ENCODE data around the gene MT1H. TPM values are rescaled to one million over a fixed set of nuclear protein-coding genes. Genes with fewer than 3 reads are reported as not detected.

Gene MT1H
- total RNA-seq, 2 donors from 2014 or later: 3.3 to 80.9 TPM

DNA sequence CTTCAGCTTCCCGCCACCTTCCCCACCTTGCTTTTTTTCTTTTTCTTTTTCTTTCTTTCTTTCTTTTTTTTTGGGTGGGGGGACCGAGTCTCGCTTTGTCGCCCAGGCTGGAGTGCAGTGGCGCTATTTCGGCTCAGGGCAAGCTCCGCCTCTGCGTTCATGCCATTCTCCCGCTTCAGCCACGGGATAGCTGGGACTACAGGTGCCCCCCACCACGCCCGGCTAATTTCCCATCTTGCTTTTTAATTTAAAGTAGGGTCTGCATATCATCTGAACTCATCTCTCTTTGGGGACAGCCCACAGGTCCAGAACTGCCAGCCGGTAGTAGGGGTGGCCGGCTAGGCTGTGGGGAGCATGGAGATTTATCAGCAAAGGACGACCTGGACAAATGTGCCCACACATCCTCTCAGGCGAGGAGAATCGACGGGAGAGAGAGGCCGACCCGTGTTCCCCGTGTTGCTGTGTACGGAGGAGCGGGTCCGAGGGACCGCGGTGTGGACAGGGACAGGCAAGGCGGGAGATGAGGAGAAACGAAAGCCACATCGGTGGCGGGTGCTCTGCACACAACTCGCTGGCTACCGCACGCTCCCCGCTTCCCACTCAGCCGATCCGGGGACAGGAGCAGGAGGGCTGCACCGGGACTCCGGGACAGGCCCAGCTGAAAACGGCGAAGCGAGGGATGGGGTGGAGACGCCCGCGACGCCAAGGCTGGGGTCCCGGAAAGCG lies 34.7 kb upstream of the MT1H start:
- DNase-seq: no peak
- intact Hi-C loops (cut with DNase I, micrococcal nuclease): no loop called here
- ATAC-seq: no peak

DNA sequence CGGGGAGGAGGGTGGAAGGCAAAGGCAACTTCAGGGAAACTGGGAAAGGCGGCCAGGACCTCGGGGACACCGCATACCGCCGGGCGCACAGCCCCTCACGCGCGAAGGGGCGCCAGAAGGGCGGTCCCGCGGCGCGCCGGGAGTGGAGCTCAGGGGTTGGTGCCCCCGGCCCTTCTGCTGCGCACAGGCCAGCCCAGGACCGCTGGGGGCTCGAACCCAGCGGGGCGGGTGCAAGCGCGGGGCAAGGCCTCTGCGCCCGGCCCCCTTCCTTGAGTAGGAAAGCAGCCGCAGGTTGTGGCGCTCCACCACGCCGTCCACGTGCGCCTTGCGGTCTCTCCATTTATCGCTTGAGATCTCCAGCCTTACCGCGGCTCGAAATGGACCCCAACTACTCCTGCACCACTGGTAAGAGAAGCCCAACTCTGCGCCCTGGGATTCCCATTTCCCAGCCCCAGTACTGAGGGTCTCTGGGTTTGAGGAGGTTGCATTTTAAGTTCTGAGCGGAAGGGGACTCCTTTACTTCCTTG lies 34.1 kb upstream of the MT1H start:
- intact Hi-C loops (cut with DNase I, micrococcal nuclease): no loop called here
- DNase-seq: no peak
- ATAC-seq: no peak

DNA sequence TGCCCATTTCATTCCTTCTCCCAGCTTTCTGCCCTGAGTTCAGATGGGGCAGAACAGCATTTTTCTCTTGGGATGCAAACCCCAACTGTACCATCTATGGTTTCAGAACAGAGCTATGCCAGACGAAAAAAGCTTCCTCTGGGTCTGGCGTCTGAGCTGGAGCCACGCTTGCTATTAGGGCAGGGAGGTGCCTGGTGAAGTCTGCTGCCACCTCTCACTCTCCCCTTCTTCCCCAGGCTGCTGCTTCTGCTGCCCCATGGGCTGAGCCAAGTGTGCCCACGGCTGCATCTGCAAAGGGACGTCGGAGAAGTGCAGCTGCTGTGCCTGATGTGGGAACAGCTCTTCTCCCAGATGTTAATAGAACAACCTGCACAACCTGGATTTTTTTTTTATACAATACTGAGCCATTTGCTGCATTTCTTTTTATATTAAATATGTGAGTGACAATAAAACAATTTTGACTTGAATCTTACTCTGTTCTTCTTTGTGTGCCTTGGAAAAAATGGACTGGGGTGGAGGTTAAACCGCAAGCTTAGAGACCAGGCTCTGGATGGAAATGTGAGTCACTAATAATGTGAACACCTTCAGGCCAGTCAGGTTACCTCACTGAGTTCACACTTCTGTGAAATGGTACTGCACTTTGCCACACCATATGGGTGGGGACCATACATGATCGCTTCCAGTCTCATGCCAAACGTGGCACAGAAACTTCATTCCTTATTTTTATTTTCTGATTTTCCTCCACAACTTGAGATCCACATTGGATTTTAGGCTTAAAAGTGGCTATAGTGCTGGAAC lies 32.8 kb upstream of the MT1H start:
- intact Hi-C loops (cut with DNase I, micrococcal nuclease): no loop called here
- ATAC-seq: no peak
- no peak for DNase-seq

DNA sequence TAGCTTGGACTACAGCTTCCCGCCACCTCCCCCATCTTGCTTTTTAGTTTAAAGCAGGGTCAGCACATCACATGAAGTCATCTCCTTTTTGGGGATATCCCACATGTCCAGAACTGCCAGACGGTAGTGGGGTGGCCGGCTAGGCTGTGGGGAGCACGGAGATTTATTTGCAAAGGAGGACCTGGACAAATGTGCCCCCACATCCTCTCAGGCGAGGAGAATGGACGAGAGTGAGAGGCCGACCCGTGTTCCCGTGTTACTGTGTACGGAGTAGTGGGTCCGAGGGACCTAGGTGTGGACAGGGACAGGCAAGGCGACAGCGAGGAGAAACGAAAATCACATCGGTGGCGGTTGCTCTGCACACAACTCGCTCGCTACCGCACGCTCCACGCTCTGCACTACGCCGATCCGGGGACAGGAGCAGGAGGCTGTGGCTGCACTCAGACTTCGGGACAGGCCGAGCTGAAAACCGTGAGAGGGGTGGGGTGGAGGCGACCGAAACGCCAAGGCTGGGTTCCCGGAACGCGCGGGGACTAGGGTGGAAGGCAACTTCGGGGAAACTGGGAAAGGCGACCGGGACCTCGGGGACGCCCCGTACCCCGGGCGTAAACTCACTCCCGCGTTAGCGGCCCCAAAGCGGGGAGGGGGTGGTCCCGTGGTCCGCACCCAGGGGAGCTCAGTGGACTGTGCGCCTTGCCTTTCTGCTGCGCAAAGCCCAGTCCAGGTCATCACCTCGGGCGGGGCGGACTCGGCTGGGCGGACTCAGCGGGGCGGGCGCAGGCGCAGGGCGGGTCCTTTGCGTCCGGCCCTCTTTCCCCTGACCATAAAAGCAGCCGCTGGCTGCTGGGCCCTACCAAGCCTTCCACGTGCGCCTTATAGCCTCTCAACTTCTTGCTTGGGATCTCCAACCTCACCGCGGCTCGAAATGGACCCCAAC lies 31.5 kb upstream of the MT1H start, which contains the start of gene MT1A:
Gene MT1A (plus strand): TSS at position 853 of the 937 bp plus-strand sequence. CDS start 73 bp downstream, at position 926.
- intact Hi-C loops (cut with DNase I, micrococcal nuclease): no loop called here
- peak; percentile 87 for ATAC-seq
- DNase-seq: peak; percentile 84 to 87

DNA sequence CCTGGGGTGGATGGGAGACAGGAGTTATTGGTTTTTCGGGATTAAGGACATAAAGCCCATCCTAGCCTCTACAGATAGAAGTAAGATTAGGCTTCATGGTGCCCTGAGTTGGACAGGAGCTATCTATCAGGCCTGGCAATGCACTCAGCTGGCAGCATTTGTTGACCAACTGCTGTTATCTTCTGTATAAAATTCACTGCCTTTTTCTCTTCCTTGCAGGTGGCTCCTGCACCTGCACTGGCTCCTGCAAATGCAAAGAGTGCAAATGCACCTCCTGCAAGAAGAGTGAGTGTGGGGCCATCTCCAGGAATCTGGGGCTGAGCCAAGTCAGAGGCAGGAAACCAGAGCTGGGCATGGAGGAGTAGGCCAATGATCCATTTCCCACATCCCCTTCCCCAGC lies 30.6 kb upstream of the MT1H start:
- ATAC-seq: peak; percentile 47
- DNase-seq: no peak
- intact Hi-C loops (cut with DNase I, micrococcal nuclease): no loop called here

DNA sequence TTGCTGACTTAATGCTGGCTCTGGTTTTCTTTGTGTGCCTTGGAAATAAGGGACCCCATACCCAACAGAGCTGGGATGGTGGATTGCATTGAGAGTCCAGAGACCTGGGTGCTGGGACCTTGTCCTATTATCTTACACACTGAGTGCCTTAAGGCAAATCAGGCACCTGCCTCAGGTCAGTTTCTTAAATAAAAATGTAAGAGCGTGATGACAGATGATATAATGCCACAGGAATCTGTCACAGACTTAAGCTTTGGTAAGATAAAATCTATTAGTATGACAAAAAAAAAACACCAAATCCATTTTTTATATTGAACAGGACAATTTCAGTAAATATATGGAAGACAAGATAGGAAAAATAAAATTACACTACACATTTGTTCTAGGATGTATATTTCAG lies 29.5 kb upstream of the MT1H start:
- DNase-seq (no peak), ATAC-seq (no peak)
- intact Hi-C loops (cut with DNase I, micrococcal nuclease): no loop called here

DNA sequence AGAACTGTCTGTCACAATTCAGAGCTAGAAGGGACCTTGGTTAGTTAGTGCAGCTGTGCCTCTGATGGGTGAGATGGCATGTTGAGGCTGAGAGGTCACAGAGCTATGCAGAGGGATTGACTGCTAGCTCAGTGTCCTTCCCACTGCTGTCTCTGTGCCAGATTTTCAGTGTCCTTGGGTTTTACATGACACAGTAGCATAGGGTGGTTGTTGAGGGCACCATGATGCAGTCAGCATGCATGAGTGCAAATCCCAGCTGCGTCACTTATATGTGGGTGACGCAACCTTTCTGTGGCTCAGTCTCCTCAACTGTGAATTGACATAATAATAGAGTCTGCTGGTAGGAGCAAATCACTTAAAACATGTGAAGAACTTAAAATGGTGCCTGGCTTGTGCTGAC lies 28.4 kb upstream of the MT1H start:
- DNase-seq: no peak
- intact Hi-C loops (cut with DNase I, micrococcal nuclease): no loop called here
- ATAC-seq: no peak

DNA sequence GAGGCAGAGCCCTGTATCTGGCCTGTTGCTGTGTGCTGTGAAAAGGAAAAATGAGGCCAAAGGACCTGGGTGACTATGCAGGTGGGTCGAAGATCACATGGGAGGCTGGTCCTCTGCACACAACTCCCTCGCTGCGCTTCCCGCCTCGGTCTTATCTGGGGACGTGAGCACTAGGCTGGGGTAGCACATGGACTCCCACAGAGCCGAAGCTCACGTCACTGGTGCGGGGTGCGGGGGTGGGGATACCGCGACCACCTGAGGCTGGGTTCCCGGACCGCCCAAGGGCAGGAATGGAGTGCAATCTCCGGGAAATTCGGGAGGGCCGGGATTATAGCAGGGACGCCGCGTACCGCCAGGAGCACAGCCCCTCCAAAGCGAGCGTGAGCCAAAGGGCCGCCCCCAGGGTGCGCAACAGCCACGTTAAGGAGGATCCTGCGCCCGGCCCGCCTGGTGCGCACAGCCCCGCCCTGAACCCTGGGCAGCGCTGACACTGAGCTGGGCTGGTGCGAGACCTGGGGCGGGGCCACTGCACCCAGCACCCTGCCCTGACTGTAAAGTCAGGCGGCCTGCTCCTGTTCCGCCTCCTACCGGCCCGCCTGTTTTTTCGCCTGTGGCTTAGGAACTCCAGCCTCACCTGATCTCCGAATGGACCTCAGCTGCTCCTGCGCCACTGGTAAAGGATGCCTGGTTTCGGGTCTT lies 26.4 kb upstream of the MT1H start:
- intact Hi-C loops (cut with DNase I, micrococcal nuclease): no loop called here
- ATAC-seq: peak; percentile 88
- peak; percentile 90 to 91 for DNase-seq

DNA sequence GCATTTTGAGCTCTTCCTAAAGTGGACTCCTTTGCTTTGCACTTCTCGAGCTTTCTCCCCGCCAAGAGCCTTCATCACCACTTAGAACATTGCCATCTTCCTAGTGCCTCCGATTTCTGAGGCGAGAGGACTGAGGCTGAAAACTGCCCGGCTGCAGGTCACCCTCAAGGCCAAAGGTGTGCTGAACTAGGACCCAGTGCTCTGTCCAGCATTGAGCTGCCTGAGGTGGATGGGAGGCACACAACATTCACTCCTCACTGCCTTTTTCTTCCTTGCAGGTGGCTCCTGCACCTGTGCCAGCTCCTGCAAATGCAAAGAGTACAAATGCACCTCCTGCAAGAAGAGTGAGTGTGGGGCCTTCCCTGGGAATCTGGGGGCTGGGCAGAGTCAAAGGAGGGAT lies 25.8 kb upstream of the MT1H start:
- DNase-seq: no peak
- ATAC-seq: no peak
- intact Hi-C loops (cut with DNase I, micrococcal nuclease): no loop called here

DNA sequence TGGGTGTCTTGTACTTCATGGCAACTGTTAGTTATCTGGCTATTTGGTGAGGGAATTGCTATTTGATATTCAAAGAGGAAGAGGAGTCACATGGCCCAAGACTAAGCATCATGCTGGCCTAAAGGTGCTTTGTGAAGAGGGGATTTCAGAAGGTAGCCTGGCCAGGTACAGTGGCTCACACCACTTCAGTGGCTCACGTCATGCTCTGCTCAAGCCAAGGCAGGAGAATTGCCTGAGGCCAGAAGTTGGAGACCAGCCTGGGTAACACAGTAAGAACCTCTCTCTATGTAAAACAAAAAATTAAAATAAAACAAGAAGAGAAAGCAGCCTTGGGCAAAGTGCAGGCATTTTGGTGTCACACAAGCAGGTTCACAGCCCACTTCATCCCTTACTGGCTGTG lies 24.3 kb upstream of the MT1H start:
- ATAC-seq (no peak), DNase-seq (no peak)
- intact Hi-C loops (cut with DNase I, micrococcal nuclease): no loop called here

DNA sequence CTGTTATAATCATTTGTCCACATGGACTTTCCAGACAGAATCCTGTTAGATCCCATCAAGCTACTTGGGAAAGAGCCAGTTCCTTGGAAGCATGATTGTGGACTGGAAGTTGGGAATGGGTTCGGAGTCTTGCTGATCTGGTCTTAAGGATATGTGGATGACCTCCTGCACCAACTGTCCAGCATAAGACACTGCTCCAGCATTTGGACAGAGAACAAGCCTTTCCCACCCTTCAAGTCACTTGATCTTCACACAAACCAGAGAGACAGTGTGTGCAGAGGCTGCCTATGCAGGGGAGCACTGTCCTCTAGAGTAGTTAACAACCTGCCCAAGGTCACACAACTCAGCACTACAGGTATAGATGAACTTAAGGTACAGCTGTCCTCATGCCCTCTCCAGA lies 23.8 kb upstream of the MT1H start:
- no peak for DNase-seq
- no peak for ATAC-seq
- intact Hi-C loops (cut with DNase I, micrococcal nuclease): no loop called here

DNA sequence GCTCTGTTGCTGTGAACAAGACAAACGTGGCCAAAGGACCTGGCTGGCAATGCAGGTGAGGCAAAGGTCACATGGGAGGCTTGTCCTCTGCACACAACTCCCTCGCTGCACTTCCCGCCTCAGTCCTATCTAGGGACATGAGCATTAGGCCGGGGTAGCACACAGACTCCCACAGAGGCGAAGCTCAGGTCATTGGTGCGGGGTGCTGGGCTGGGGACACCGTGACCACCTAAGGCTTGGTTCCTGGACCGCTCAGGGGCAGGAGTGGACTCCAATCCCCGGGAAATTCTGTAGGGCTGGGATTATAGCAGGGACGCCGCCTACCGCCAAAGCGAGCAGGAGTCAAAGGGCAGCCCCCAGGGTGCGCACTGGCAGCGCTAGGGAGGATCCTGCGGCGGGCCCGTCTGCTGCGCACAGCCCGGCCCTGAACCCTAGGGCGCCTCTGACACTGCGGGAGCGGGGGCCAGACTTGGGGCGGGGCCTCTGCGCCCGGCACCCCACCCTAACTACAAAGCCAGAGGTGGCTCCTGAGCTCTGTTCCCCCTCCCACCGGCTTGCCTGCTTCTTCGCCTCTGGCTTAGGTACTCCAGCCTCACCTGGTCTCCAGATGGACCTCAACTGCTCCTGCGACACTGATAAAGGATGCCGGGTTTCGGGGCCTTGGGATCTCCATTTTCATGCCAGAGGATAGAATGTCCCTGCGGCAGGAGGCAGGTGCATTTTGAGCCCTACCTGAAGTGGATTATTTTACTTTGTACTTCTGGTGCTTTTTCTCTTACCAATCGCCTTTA lies 21.8 kb upstream of the MT1H start:
- intact Hi-C loops (cut with DNase I, micrococcal nuclease): no loop called here
- peak; percentile 68 for ATAC-seq
- DNase-seq: peak in 1 of 2 donors; percentile 74

DNA sequence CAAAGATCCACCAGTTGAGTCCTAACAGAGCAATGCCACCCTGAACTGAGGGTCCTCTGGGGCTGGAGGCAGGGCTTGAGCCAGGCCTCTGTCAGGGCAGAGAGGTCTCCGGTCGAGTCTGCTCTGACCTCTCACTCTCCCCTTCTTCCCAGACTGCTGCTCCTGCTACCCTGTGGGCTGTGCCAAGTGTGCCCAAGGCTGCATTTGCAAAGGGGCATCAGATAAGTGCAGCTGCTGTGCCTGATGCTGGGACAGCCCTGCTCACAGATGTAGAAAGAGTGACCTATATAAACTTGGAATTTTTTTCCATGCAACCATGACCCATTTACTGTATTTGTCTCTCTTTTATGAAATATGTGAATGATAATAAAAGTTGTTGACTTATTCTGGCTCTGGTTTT lies 20.3 kb upstream of the MT1H start:
- ATAC-seq (no peak), DNase-seq (no peak)
- intact Hi-C loops (cut with DNase I, micrococcal nuclease): no loop called here

DNA sequence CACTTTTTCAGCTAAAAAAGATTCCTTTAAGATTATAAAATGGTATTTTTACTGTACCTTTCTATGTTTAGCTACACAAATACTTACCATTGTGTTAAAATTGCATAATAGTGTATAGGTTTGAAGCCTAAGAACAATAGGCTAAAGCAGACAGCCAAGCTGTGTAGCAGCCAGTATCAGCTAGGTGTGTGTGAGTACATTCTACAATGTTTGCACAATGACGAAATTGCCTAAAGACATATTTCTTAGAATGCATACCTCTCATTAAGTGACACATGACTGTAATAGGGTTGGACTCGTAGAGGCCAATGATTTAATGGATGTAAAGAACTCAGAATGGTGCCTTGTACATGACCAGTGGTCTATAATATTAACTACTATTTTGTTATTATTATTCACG lies 19.8 kb upstream of the MT1H start:
- DNase-seq: no peak
- ATAC-seq: peak; percentile 65
- intact Hi-C loops (cut with DNase I, micrococcal nuclease): no loop called here

DNA sequence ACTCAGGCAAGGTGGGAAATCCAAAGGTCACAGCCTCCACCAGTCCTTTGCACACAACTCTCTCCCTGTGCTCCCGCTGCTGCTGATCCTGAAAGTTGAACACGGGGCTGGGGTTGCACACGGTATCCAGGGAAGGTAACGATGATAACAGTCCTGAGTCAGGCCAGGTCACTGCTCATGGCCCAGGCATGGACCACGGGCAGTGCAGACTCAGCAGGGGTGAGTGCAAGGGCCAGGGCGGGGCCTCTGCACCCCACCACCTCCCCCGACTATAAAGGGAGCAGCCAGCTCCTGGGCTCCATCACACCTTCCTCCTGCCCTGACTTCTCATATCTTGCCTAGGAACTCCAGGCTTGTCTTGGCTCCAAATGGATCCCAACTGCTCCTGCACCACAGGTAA lies 18.0 kb upstream of the MT1H start, which contains the start of gene MT1B:
Gene MT1B (plus strand): TSS at position 301 of the 400 bp plus-strand sequence. CDS start 68 bp downstream, at position 369.
- intact Hi-C loops (cut with DNase I, micrococcal nuclease): no loop called here
- ATAC-seq (no peak), DNase-seq (no peak)

DNA sequence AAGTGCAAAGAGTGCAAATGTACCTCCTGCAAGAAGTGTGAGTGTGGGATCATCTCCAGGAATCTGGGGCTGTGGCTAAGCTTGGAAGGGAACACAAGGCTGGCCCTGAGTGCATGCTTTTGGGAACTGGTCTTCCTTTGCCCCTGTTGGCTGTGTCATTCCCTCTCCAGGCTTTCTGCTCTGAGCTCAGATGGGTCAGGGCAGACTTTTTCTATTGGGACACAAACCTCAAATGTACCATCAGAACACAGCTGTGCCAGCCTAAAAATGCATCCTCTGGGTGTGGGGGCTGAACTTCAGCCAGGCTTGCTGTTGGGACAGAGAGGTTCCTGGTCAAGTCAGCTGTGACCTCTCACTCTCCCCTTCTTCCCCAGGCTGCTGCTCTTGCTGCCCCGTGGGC lies 17.0 kb upstream of the MT1H start:
- intact Hi-C loops (cut with DNase I, micrococcal nuclease): no loop called here
- no peak for ATAC-seq
- DNase-seq: no peak

DNA sequence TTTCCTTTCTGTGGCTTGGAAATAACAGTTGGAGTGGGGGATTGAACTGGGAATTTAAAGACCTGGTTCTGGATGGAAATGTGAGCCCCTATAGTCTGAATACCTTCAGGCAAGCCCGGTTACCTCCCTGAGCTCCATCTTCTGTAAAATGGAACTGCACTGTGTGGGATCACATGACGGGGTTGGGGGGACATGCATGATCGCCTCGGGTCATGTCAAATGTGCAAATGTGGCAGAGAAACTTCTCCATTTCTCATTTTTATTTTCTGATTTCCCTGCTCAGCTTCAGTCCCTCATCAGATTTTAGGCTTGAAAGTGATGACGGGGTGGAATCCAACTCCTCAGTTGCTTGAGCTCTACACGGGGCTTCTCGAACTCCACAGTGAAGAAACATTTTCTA lies 16.4 kb upstream of the MT1H start:
- ATAC-seq: no peak
- no peak for DNase-seq
- intact Hi-C loops (cut with DNase I, micrococcal nuclease): no loop called here
